Stimulated activated CD8-positive, alpha-beta memory T cell treated with anti-CD3 and anti-CD28 coated beads, Interleukin-2, amount 100 ng/mL, for 1 hour (primary cell): ENCODE measurements around the gene HAO2.

Experiments used
- DNase-seq, 2 donors: peaks; one replicate each; pipeline ENCODE4 v3.0.0-alpha.2; 2020; ENCODE audit warnings: low read depth in 2 of 2

Gene HAO2

DNA sequence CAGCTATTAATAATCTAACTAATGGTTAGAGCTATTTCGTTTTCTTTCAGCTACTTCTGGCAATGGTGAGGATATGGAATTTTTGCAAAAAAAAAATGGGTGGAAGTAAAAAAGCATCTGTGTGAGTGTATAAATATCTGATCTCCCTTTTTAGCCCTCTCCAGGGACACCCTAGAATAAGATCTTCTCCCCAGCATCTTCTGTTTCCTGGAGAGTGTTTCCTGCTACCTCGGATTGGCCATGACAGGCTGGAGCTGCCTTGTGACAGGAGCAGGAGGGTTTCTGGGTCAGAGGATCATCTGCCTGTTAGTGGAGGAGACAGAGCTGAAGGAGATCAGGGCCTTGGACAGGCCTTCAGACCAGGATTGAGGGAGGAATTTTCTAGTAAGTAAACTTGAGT is 70.2 kb downstream of the HAO2 start:
- DNase-seq, result no peak

- DNase-seq, result no peak
Observed at GRCh38 chr1:119440721-119441307, 72.2 kb downstream of the HAO2 start.

GRCh38 chr1:119442756-119443155 is 74.2 kb downstream of the HAO2 start:
- DNase-seq, result no peak
